ENCODE results near the gene CFAP161. TPM values are rescaled to one million over a fixed set of nuclear protein-coding genes. Genes with fewer than 3 reads are reported as not detected.
"Not testable (repeated sequence)": the region's sequence is repeated elsewhere in the genome, so short reads cannot be mapped to it uniquely, and the experiment has no call there.

CFAP161 gene
- total and polyA plus RNA-seq, 9 donors: 0.15 to 6.0 (median 0.58) TPM; not detected in 1

DNA sequence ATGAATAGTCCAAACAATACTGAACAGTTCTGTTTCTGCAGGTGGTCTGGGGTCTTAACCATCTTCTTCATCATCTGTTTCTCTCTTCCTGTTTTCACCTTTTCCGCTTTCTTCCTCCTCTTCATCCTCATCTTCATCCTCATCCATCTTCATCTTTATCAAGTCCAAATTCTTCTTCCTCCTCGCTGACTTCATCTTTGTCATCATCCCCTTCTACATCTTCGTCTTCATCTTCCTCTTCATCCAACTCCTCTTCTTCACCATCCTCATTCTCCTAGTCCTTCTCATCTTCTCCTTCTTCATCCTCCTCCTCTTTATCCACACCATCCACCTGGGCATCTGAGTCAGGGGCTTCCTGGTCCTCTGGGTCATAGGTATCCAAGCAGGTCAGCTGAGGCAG lies 16.5 kb upstream of the CFAP161 start:
- 78 to 97% (median 80%) methylated on average over 3 of the region's 3 CpGs for WGBS, 3 donors
- Histone ChIP-seq H3K27me3 (no peaks in the 10 kb centered on the region), H3K4me1 (ENCODE audit: insufficient read depth) (no peaks in the 10 kb centered on the region), H3K36me3 (no peaks in the 10 kb centered on the region), H3K9me3 (no peaks in the 10 kb centered on the region), H3K4me3 (no peak overlapping the region), H3K27ac (no peak overlapping the region)
- no peak for TF ChIP-seq EP300 (IDR thresholded peaks at IDR 0.05)
- no peak for TF ChIP-seq POLR2A (IDR thresholded peaks at IDR 0.05)
- TF ChIP-seq, protein P1, sequence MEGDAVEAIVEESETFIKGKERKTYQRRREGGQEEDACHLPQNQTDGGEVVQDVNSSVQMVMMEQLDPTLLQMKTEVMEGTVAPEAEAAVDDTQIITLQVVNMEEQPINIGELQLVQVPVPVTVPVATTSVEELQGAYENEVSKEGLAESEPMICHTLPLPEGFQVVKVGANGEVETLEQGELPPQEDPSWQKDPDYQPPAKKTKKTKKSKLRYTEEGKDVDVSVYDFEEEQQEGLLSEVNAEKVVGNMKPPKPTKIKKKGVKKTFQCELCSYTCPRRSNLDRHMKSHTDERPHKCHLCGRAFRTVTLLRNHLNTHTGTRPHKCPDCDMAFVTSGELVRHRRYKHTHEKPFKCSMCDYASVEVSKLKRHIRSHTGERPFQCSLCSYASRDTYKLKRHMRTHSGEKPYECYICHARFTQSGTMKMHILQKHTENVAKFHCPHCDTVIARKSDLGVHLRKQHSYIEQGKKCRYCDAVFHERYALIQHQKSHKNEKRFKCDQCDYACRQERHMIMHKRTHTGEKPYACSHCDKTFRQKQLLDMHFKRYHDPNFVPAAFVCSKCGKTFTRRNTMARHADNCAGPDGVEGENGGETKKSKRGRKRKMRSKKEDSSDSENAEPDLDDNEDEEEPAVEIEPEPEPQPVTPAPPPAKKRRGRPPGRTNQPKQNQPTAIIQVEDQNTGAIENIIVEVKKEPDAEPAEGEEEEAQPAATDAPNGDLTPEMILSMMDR (IDR thresholded peaks at IDR 0.05): no peak
- intact Hi-C loops (cut with DNase I): no loop called here
- no peak for DNase-seq

DNA sequence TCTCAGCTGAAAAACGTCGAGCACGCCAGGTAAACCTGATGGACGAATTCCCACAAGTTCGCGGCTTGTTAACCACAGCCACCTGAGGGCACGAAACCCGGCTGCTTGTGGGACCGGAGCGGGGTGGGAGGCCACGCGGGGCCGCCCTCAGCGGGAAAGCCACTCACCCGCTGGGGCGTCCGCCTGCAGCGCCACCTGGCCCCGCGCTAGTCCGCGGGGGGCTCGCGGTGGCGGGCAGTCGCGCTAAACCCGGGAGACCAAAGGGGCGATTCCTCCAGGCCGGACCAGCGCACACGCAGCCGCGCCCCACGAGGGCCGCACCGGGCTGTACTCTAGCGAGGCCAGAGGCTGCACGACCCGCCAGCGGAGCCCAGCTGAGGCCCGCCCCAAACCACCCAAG lies 15.7 kb upstream of the CFAP161 start:
- Histone ChIP-seq H3K36me3 (no peaks in the 10 kb centered on the region), H3K4me3 (no peak overlapping the region), H3K9me3 (no peaks in the 10 kb centered on the region), H3K4me1 (ENCODE audit: insufficient read depth) (no peaks in the 10 kb centered on the region), H3K27ac (no peak overlapping the region), H3K27me3 (no peaks in the 10 kb centered on the region)
- WGBS, 3 donors: 22 to 27% (median 23%) methylated on average over 39 to 42 of the region's 42 CpGs
- intact Hi-C loops (cut with DNase I): no loop called here
- no peak for DNase-seq
- TF ChIP-seq, protein P1 (IDR thresholded peaks at IDR 0.05): no peak
- TF ChIP-seq EP300 (IDR thresholded peaks at IDR 0.05): no peak

GRCh38 chr15:81120069-81120468 lies 14.0 kb upstream of the CFAP161 start:
- Histone ChIP-seq H3K4me1 (ENCODE audit: insufficient read depth) (no peaks in the 10 kb centered on the region), H3K9me3 (no peaks in the 10 kb centered on the region), H3K4me3 (no peak overlapping the region), H3K27me3 (no peaks in the 10 kb centered on the region), H3K27ac (no peak overlapping the region), H3K36me3 (no peaks in the 10 kb centered on the region)
- TF ChIP-seq, protein P1 (IDR thresholded peaks at IDR 0.05): no peak
- no peak for TF ChIP-seq EP300 (IDR thresholded peaks at IDR 0.05)
- TF ChIP-seq POLR2A (IDR thresholded peaks at IDR 0.05): no peak
- intact Hi-C loops (cut with DNase I): no loop called here
- no peak for DNase-seq

- DNase-seq: no peak
- TF ChIP-seq, protein P1 (IDR thresholded peaks at IDR 0.05): no peak
- no peak for TF ChIP-seq POLR2A (IDR thresholded peaks at IDR 0.05)
- TF ChIP-seq EP300 (IDR thresholded peaks at IDR 0.05): no peak
- H3K9me3 ChIP-seq: no peaks in the 10 kb centered on the region
- no peaks in the 10 kb centered on the region for H3K27me3 ChIP-seq
- no peak overlapping the region for H3K4me3 ChIP-seq
- intact Hi-C loops (cut with DNase I): no loop called here
- no peaks in the 10 kb centered on the region for H3K4me1 ChIP-seq (ENCODE audit: insufficient read depth)
- WGBS, 3 donors: 10 to 18% (median 10%) methylated on average over 3 of the region's 3 CpGs
- no peak overlapping the region for H3K27ac ChIP-seq
- H3K36me3 ChIP-seq: no peaks in the 10 kb centered on the region
These were observed 7.2 kb upstream of the CFAP161 start for GRCh38 chr15:81126892-81127291.

- H3K4me3 ChIP-seq; H3K9me3 ChIP-seq; H3K27ac ChIP-seq; H3K36me3 ChIP-seq; DNase-seq; H3K4me1 ChIP-seq (ENCODE audit: insufficient read depth); H3K27me3 ChIP-seq; intact Hi-C loops (cut with DNase I): not testable (repeated sequence)
- WGBS, 3 donors: 88 to 94% (median 92%) methylated on average over 6 of the region's 6 CpGs
These were observed 7.4 kb downstream of the CFAP161 start for GRCh38 chr15:81141478-81141877.

Measured in ovary (tissue), 9 donors.